GM19372 (cell line): ENCODE measurements around the gene ADCY7.
A peak's percentile ranks its signal among the peaks of the same experiment; 100 is the strongest.
"Not testable (repeated sequence)": the region's sequence is repeated elsewhere in the genome, so short reads cannot be mapped to it uniquely, and the experiment has no call there.

Experiments
- ATAC-seq: cut with Tn5 transposase; IDR thresholded peaks from one replicate; pipeline ENCODE4 v1.9.1; 2021; ENCODE audit warnings: mild to moderate bottlenecking, low read depth, moderate library complexity; ENCODE audit not compliant: unreplicated experiment

The ADCY7 gene

DNA sequence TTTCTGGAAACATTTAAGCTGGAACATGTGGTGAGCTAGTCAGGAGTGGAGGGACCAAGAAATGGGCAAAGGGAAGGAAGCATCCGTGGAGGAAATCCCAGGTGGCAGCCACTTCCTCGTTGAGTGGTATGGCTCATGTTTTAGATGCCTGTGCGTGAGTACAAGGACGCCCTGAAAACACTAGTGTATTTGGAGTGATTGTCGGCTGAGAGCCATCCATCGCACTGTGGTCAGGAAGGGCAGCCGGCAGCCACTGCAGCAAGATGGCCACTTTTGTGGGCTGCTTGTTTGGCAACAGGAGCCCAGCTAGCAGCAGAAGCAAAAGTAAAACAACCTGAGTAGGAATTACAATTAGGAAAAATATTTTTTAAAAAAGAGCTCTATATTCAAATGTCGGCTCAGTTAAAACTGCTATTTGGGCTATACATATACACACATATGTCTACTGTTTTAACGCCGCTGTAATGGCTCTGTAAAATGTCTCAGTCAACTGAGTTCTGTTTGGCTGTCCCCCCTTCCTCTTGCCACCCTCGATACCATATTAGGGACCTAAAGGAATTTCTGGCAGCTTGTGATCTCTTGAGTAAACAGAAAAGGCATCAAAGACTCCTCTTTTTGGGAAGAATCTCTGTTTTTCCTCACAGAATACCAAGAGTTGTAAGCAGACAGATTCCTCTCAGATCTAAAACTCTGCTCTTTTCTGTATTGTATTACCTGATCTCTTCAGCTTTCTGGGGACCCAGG, 63.3 kb downstream of the ADCY7 start:
- no peak for ATAC-seq

DNA sequence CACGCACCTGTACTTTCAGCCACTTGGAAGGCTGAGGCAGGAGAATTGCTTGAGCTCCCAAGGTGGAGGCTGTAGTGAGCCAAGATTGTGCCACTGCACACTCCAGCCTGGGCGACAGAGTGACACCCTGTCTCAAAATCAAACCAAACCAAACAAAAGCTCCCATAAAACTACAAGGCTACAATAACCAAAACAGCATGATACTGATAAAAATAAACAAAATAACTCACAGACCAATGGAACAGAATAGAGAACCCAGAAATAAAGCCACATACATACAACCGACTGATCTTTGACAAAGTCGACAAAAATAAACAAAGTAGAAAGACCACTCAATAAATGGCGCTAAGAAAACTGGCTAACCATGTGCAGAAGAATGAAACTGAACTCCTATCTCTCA, 65.2 kb downstream of the ADCY7 start:
- no peak for ATAC-seq

DNA sequence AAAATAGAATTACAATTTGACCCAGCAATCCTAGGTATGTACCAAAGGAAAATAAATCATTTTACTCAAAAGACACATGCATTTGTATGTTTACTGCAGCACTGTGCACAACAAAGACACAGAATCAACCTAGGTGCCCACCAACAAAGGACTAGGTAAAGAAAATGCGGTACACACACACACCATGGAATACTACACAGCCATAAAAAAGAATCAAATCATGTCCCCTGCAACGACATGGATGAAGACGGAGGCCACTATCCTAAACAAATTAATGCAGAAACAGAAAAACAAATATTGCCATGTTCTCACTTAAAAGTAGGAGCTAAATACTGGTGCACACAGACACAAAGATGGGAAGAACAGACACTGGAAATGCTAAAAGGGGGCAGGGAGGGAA, 66.2 kb downstream of the ADCY7 start:
- no peak for ATAC-seq

DNA sequence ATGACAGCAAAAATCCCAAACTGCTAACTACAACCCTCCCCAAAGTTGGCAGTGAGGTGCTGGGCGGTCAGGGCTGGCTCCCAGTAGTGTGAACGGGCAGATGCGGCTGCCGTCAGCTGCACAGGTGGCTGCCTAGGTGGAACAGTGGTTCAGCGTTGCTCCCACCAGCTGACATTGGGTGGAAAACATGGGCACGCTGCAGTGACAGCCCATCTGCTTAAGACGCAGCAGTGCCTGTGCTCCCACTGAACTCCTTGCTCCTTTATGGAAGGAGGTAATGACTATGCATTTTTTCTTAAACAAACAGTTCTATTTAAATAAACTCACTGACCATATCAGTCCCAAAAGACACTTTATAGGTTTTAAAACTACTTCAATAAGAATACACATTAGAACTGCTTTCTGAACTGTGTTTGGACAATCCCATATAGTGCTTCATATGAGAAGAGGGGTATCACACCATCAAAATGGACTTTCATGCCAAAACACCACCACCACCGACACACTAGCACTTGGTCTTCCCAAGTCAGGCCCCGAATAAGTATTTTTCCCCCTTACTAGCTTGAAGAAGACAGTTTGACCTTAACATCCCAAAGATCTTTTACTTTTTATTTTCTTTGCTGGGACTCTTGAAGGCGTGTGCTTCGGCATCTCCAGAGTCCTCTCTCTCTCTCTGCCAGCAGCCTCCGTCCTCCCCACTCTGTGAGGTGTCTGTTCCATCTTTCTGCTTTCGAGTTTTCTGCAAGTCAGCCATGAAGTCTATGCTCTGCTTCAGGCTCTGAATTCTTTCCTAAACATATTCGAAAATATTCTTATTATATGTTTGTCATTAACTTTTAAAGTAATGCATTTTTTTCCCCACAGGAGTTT, 68.0 kb downstream of the ADCY7 start:
- ATAC-seq = no peak

- peak; percentile 79 for ATAC-seq
These were observed 69.0 kb downstream of the ADCY7 start for GRCh38 chr16:50335196-50335958.

- no peak for ATAC-seq
These were observed 70.5 kb downstream of the ADCY7 start for GRCh38 chr16:50336884-50337283.

GRCh38 chr16:50338371-50339231, 72.2 kb downstream of the ADCY7 start:
- ATAC-seq = no peak

DNA sequence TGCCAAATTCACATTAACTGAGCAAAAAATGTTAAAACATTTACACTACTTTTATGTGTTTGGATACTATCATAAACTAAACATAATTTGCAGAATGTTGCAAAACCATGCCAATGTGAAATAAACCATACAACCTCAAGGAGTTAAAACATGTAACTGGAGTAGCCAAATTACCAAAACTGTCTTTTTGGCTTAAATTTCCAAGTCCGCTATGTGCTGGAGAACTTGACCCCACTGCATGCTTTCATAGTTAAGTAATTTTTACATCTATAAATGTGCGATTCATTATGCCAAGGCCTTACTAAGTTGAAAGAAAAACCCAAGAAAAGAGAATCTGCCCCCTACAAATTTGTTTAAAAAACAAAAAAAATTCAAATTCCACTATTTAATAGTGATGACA, 74.2 kb downstream of the ADCY7 start:
- ATAC-seq = no peak

- not testable (repeated sequence) for ATAC-seq
These were observed 77.2 kb downstream of the ADCY7 start for GRCh38 chr16:50343566-50343965.

GRCh38 chr16:50345210-50345609, 78.9 kb downstream of the ADCY7 start:
- not testable (repeated sequence) for ATAC-seq

DNA sequence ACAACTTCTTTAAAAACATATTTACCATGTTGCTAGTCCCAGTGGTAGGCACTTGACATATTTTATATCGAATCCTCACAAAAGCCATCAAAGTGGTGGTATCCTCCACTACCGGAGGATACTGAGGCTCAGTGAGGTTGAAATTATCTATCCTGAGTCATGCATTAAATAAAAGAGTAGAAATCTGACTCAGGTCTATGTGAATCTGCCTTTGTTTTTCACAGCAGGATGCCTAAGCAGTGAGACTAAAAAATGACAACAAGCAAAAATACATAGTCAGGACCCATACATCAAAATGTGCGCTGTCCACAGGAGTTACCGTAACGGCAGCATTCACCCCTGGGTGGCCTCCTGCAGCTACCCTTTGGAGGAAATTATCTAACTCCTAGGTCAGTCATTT, 84.8 kb downstream of the ADCY7 start:
- no peak for ATAC-seq

DNA sequence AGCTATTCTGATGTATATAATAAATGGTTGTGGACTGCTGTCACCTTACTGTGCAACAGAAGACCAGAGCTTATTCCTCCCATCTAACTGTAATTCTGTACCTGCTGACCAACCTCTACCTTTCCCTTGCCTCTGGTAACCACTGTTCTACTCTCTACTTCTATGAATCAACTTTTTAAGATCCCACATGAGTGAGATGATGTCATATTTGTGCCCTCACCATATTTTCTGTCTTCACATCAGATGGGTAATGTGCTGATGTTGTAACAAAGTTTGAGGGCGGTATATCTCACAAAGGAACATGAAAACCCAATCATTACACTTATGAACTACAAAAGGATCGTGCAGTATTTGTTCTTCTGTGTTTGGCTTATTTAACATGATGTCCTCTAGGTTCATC, 85.6 kb downstream of the ADCY7 start:
- ATAC-seq = no peak

- ATAC-seq = no peak
These were observed 87.7 kb downstream of the ADCY7 start for GRCh38 chr16:50354082-50354481.

GRCh38 chr16:50354629-50355456, 88.5 kb downstream of the ADCY7 start:
- no peak for ATAC-seq

GRCh38 chr16:50359626-50360025, 93.3 kb downstream of the ADCY7 start:
- no peak for ATAC-seq

GRCh38 chr16:50360033-50360778, 93.9 kb downstream of the ADCY7 start:
- ATAC-seq = no peak

GRCh38 chr16:50360779-50361178, 94.4 kb downstream of the ADCY7 start:
- no peak for ATAC-seq

GRCh38 chr16:50363656-50364055, 97.3 kb downstream of the ADCY7 start:
- ATAC-seq = no peak
